Measurements from ENCODE around the gene ELOVL2.

The ELOVL2 gene

GRCh38 chr6:10972196-10972595 lies 71.9 kb downstream of the ELOVL2 start:
- H3K9me3 ChIP-seq (replicated peaks; ENCODE audit: low read length): no peaks in the 10 kb centered on the region
- H3K4me1 ChIP-seq (ENCODE audit: control insufficient read depth, insufficient read depth, low read length): peaks cover 2% of the 10 kb centered on the region
- H3K4me3 ChIP-seq (ENCODE audit: low read length): no peak overlapping the region
- no peaks in the 10 kb centered on the region for H3K36me3 ChIP-seq (ENCODE audit: insufficient read depth, low read length)
- no peak overlapping the region for H3K9ac ChIP-seq (ENCODE audit: low read depth, low read length)
- H3K27me3 ChIP-seq (ENCODE audit: control insufficient read depth, insufficient read depth, low read length): no peaks in the 10 kb centered on the region
- H3K4me2 ChIP-seq (ENCODE audit: low read length): no peak overlapping the region

GRCh38 chr6:10970731-10971130 lies 73.4 kb downstream of the ELOVL2 start:
- H3K4me3 ChIP-seq (ENCODE audit: low read length): no peak overlapping the region
- no peak overlapping the region for H3K4me2 ChIP-seq (ENCODE audit: low read length)
- H3K4me1 ChIP-seq (ENCODE audit: control insufficient read depth, insufficient read depth, low read length): peaks cover 2% of the 10 kb centered on the region
- H3K9me3 ChIP-seq (replicated peaks; ENCODE audit: low read length): no peaks in the 10 kb centered on the region
- no peaks in the 10 kb centered on the region for H3K27me3 ChIP-seq (ENCODE audit: control insufficient read depth, insufficient read depth, low read length)
- no peak overlapping the region for H3K9ac ChIP-seq (ENCODE audit: low read depth, low read length)
- no peaks in the 10 kb centered on the region for H3K36me3 ChIP-seq (ENCODE audit: insufficient read depth, low read length)

GRCh38 chr6:10968776-10969175 lies 75.3 kb downstream of the ELOVL2 start:
- H3K4me3 ChIP-seq (ENCODE audit: low read length): no peak overlapping the region
- H3K9ac ChIP-seq (ENCODE audit: low read depth, low read length): no peak overlapping the region
- peaks cover 2% of the 10 kb centered on the region for H3K4me1 ChIP-seq (ENCODE audit: control insufficient read depth, insufficient read depth, low read length)
- no peaks in the 10 kb centered on the region for H3K36me3 ChIP-seq (ENCODE audit: insufficient read depth, low read length)
- H3K27me3 ChIP-seq (ENCODE audit: control insufficient read depth, insufficient read depth, low read length): no peaks in the 10 kb centered on the region
- H3K9me3 ChIP-seq (replicated peaks; ENCODE audit: low read length): no peaks in the 10 kb centered on the region
- H3K4me2 ChIP-seq (ENCODE audit: low read length): no peak overlapping the region

GRCh38 chr6:10964684-10965083 lies 79.4 kb downstream of the ELOVL2 start:
- H3K4me1 ChIP-seq (ENCODE audit: control insufficient read depth, insufficient read depth, low read length): peaks cover 7% of the 10 kb centered on the region
- no peaks in the 10 kb centered on the region for H3K9me3 ChIP-seq (replicated peaks; ENCODE audit: low read length)

GRCh38 chr6:10963113-10963512 lies 81.0 kb downstream of the ELOVL2 start:
- H3K4me3 ChIP-seq (ENCODE audit: low read length): no peak overlapping the region
- H3K9ac ChIP-seq (ENCODE audit: low read depth, low read length): no peak overlapping the region
- H3K27me3 ChIP-seq (ENCODE audit: control insufficient read depth, insufficient read depth, low read length): no peaks in the 10 kb centered on the region
- H3K36me3 ChIP-seq (ENCODE audit: insufficient read depth, low read length): no peaks in the 10 kb centered on the region
- H3K4me1 ChIP-seq (ENCODE audit: control insufficient read depth, insufficient read depth, low read length): peaks cover 5% of the 10 kb centered on the region
- H3K9me3 ChIP-seq (replicated peaks; ENCODE audit: low read length): no peaks in the 10 kb centered on the region
- H3K4me2 ChIP-seq (ENCODE audit: low read length): no peak overlapping the region

More at GRCh38 chr6:10964684-10965083, 79.4 kb downstream of the ELOVL2 start:
- H3K4me3 ChIP-seq (ENCODE audit: low read length): no peak overlapping the region
- H3K4me2 ChIP-seq (ENCODE audit: low read length): no peak overlapping the region
- no peak overlapping the region for H3K9ac ChIP-seq (ENCODE audit: low read depth, low read length)
- no peaks in the 10 kb centered on the region for H3K36me3 ChIP-seq (ENCODE audit: insufficient read depth, low read length)
- no peaks in the 10 kb centered on the region for H3K27me3 ChIP-seq (ENCODE audit: control insufficient read depth, insufficient read depth, low read length)

DNA sequence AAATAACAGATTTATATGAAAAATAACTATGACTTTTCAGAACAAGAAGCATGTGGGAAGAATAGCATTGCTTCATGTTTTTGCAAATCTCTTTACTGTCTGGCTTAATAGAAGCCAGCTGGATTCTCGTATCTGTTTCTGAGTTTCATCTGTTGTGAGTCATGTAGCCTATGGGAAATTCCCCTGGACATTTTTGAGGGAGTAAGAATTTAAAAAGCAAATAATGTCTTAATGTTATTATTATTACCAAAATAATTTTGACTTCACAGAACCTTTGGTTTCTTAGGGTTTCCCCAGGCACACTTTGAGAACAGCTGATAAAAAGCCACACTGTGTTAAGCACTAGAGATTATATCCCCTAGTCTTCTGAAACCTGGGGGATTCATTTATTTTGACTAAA lies 81.4 kb downstream of the ELOVL2 start:
- Histone ChIP-seq H3K4me3 (ENCODE audit: low read length) (no peak overlapping the region), H3K9ac (ENCODE audit: low read depth, low read length) (no peak overlapping the region), H3K9me3 (replicated peaks; ENCODE audit: low read length) (no peaks in the 10 kb centered on the region), H3K36me3 (ENCODE audit: insufficient read depth, low read length) (no peaks in the 10 kb centered on the region), H3K27me3 (ENCODE audit: control insufficient read depth, insufficient read depth, low read length) (no peaks in the 10 kb centered on the region), H3K4me1 (ENCODE audit: control insufficient read depth, insufficient read depth, low read length) (peaks cover 5% of the 10 kb centered on the region), H3K4me2 (ENCODE audit: low read length) (no peak overlapping the region)

DNA sequence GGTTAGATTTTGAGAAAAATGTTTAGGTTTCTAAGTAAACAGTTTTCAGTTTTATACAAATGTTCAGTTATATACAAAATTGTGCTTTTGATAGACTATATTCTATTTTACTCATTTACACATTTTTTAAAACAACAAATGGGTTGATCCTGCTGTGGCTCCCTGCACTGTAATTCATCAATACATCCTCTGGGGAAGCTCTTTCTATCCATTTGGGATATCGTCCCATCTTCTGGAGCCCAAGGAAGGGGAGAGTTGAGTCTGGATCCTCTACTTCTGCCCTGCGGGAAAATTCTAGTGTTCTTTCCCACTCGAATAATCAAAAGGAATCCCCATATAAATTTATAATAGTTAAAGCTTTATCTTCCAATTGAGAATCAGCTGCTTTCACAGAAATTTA lies 82.3 kb downstream of the ELOVL2 start:
- no peak overlapping the region for H3K9ac ChIP-seq (ENCODE audit: low read depth, low read length)
- peaks cover 5% of the 10 kb centered on the region for H3K4me1 ChIP-seq (ENCODE audit: control insufficient read depth, insufficient read depth, low read length)
- no peaks in the 10 kb centered on the region for H3K36me3 ChIP-seq (ENCODE audit: insufficient read depth, low read length)
- no peaks in the 10 kb centered on the region for H3K27me3 ChIP-seq (ENCODE audit: control insufficient read depth, insufficient read depth, low read length)
- no peak overlapping the region for H3K4me2 ChIP-seq (ENCODE audit: low read length)
- no peaks in the 10 kb centered on the region for H3K9me3 ChIP-seq (replicated peaks; ENCODE audit: low read length)
- H3K4me3 ChIP-seq (ENCODE audit: low read length): no peak overlapping the region

DNA sequence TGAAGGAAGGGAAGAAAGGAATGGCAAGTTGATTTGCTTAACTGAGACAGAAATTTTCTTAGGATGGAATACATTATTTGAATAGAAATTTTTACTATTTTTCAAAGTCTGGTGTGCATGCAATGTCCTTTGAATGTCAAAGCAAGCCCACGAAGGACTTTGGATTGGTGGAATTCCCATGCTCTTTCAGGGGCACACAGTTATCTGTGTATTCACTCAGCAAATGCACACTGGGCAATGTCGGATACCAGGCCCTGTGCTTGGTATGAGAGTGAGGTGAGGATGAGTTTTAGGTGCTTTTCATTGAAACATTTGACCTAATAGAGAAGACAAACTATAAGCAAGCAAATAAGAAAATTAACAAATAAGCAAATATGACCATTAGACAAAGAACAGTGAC lies 83.9 kb downstream of the ELOVL2 start:
- Histone ChIP-seq H3K4me3 (ENCODE audit: low read length) (no peak overlapping the region), H3K27me3 (ENCODE audit: control insufficient read depth, insufficient read depth, low read length) (no peaks in the 10 kb centered on the region), H3K4me1 (ENCODE audit: control insufficient read depth, insufficient read depth, low read length) (peaks cover 5% of the 10 kb centered on the region), H3K4me2 (ENCODE audit: low read length) (no peak overlapping the region), H3K36me3 (ENCODE audit: insufficient read depth, low read length) (no peaks in the 10 kb centered on the region), H3K9ac (ENCODE audit: low read depth, low read length) (no peak overlapping the region), H3K9me3 (replicated peaks; ENCODE audit: low read length) (no peaks in the 10 kb centered on the region)

GRCh38 chr6:10957414-10957886 lies 86.7 kb downstream of the ELOVL2 start:
- no peak overlapping the region for H3K4me2 ChIP-seq (ENCODE audit: low read length)
- H3K9me3 ChIP-seq (replicated peaks; ENCODE audit: low read length): no peaks in the 10 kb centered on the region
- no peaks in the 10 kb centered on the region for H3K27me3 ChIP-seq (ENCODE audit: control insufficient read depth, insufficient read depth, low read length)
- H3K4me3 ChIP-seq (ENCODE audit: low read length): no peak overlapping the region
- H3K9ac ChIP-seq (ENCODE audit: low read depth, low read length): no peak overlapping the region
- H3K36me3 ChIP-seq (ENCODE audit: insufficient read depth, low read length): no peaks in the 10 kb centered on the region
- no peaks in the 10 kb centered on the region for H3K4me1 ChIP-seq (ENCODE audit: control insufficient read depth, insufficient read depth, low read length)

DNA sequence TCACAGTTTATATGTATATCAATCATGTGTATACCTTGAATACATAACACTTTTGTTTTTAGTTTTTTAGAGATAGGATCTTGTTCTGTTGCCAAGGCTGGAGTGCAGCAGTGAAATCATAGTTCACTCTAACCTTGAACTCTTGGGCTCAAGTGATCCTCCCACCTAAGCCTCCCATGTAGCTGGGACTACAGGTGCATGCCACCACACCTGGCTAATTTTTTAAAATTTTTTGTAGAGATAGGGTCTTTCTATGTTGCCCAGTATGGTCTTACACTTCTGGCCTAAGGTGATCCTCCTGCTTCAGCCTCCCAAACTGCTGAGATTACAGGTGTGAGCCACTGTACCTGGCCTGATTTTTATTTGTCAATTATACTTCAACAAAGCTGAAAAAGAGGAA lies 87.3 kb downstream of the ELOVL2 start:
- no peaks in the 10 kb centered on the region for H3K36me3 ChIP-seq (ENCODE audit: insufficient read depth, low read length)
- no peak overlapping the region for H3K9ac ChIP-seq (ENCODE audit: low read depth, low read length)
- peaks cover 2% of the 10 kb centered on the region for H3K4me1 ChIP-seq (ENCODE audit: control insufficient read depth, insufficient read depth, low read length)
- H3K4me3 ChIP-seq (ENCODE audit: low read length): no peak overlapping the region
- H3K4me2 ChIP-seq (ENCODE audit: low read length): no peak overlapping the region
- H3K27me3 ChIP-seq (ENCODE audit: control insufficient read depth, insufficient read depth, low read length): peaks cover 2% of the 10 kb centered on the region
- no peaks in the 10 kb centered on the region for H3K9me3 ChIP-seq (replicated peaks; ENCODE audit: low read length)

GRCh38 chr6:10954590-10955010 lies 89.5 kb downstream of the ELOVL2 start:
- Histone ChIP-seq H3K4me2 (ENCODE audit: low read length) (no peak overlapping the region), H3K9ac (ENCODE audit: low read depth, low read length) (no peak overlapping the region), H3K4me1 (ENCODE audit: control insufficient read depth, insufficient read depth, low read length) (peaks cover 3% of the 10 kb centered on the region), H3K4me3 (ENCODE audit: low read length) (no peak overlapping the region), H3K27me3 (ENCODE audit: control insufficient read depth, insufficient read depth, low read length) (peaks cover 2% of the 10 kb centered on the region), H3K9me3 (replicated peaks; ENCODE audit: low read length) (no peaks in the 10 kb centered on the region), H3K36me3 (ENCODE audit: insufficient read depth, low read length) (no peaks in the 10 kb centered on the region)

- Histone ChIP-seq H3K4me2 (ENCODE audit: low read length) (peak overlapping the region; percentile 19), H3K4me3 (ENCODE audit: low read length) (no peak overlapping the region), H3K9ac (ENCODE audit: low read depth, low read length) (no peak overlapping the region), H3K4me1 (ENCODE audit: control insufficient read depth, insufficient read depth, low read length) (peaks cover 3% of the 10 kb centered on the region), H3K27me3 (ENCODE audit: control insufficient read depth, insufficient read depth, low read length) (peaks cover 2% of the 10 kb centered on the region), H3K36me3 (ENCODE audit: insufficient read depth, low read length) (no peaks in the 10 kb centered on the region), H3K9me3 (replicated peaks; ENCODE audit: low read length) (no peaks in the 10 kb centered on the region)
Measured at GRCh38 chr6:10951675-10952282, 92.3 kb downstream of the ELOVL2 start.
